HG02623 (cell line): ENCODE measurements around the gene GCC1.

ENCODE experiments used
- ATAC-seq: cut with Tn5 transposase; IDR thresholded peaks from one replicate; pipeline ENCODE4 v1.9.1; 2021; ENCODE audit warnings: moderate library complexity; ENCODE audit not compliant: unreplicated experiment

GCC1 gene

DNA sequence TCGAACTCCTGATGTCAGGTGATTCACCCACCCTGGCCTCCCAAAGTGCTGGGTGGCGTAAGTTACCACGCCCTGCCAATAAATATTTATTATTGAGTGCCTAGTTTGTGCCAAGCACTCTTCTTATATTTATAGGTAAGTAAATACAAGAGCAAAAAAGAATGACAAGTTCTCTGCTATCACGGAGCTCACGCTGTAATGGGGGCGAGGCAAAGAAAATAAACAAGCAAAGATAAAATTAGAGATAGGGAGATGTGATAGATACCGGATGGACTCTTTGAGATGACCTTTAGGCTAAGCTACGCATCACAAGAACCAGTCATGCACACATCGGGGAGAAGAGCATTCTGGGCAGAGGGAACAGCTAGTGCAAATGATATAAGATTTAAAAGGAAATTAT is 46.3 kb downstream of the GCC1 start:
- no peak for ATAC-seq

DNA sequence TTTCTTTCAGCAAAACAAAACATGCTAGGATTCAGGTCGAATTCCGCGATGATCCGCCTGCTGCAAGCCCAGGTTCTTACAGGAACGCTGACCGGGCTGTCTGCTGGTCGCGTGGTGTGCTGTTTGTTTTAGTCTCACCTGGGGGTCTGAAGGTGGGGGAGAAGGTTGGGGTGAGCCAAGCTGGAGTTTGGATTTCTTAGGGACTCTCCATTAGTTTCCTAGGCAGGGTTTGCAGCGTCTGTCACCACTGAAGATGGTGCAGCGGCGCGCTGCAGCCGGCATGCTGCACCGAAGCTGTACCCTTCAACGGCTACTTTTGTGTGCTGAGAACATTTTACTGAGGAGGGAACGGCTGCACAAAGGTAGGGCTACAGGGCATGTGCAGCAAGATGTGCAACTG is 48.7 kb downstream of the GCC1 start:
- no peak for ATAC-seq

DNA sequence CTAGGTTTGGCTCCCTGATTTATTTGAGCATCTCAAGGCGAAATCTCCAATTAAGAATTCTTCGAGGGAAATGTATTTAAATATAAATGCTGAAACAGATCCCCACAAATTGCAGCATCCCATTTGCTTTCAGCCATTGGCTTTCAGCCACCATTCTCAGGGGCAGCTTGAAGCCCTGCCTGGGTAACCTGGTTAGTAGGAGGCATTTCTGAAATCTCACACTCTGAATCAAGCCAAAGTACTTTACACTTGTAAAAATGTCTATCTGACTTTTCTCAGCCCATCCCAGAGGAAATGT is 49.1 kb downstream of the GCC1 start:
- ATAC-seq: no peak

DNA sequence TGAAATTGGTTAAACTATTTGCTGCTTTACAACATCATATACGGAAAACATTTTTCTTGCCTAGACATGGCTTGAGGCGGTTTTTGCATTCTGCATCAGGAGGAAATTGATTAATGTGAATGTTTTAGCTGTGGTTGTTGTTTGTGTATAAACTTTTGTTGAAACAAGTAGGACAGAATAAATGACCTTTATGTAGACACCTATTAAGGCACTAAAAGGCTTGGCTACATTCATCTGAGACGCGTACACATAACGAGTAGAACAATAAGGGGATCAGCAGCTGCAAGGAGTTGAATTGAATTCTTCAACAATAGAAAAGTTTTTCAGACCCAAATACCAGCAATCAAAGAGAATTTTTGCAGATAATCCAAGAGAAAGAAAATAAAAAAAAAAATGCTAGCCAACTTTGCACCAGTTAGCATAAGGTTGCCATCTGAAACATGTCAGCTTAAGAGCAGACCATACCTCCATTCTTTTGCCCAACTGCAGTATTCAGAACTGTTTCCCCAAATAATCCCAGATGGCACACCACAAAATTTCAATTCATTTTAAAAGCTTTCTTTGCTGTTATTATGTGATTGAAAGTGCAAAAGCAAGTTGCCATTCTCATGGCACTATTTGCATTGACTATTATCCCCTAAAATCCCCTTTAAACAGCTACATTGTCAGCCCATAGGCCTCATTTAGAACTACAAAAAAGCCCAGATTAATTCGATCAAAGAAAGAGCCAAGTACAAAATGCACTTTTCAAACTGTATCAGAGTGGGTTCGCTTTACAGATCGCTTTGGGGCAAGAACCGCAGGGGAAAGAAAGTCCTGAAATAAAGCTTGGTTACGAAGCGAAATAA is 49.6 kb downstream of the GCC1 start:
- no peak for ATAC-seq

DNA sequence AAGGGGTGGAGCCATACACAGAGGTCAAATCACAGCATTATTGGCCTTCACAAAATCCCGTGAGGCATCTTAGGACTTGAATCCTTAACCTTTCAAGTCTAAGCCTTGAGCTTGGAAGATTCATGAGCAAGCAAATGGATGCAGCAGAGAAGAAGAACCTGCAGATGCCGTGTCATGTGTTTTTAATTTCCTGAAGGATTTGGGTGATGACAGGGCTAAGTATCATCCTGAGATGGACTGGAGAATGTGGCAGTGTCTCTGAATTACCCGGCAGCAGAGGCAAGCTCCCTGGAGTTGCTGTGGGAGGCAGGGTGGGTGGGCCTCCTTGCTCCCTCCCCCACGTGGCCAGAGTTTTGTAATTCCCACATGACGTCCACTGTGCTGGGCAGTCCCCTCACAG is 50.8 kb downstream of the GCC1 start:
- ATAC-seq: no peak

DNA sequence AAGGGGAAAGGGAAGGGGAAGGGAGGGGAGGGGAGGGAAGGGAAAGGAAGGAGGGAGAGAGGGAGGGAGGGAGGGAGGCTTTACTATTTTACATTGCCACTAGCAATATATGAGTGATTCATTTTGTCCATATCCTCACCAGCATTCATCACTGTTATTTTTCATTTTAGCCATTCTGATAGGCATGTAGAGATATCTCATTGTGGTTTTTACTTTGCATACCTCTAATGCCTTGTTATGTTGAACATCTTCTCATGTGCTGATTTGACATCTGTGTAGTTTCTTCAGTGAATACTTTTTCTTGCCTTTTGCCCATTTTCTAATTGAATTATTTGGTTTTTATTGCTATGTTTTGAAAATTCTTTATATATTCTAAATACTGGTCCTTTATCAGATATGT is 52.7 kb downstream of the GCC1 start:
- ATAC-seq: no peak

DNA sequence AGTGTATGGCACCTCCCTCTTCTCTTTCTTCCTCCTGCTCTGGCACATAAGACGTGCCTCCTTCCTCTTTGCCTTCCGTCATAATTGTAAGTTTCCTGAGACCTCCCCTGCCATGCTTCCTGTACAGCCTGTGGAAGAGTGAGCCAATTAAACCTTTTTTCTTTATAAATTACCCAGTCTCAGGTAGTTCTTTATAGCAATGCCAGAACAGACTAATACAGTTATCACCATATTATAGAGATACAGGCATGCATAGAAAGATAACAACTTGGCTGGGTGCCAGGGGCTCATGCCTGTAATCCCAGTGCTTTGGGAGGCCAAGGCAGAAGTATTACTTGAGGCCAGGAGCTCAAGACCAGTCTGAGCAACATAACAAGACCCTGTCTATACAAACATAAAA is 53.2 kb downstream of the GCC1 start:
- no peak for ATAC-seq
